Fibroblast of lung (primary cell): ENCODE results near the gene HES3.

ENCODE experiments used
- CTCF ChIP-seq, 2 donors: IDR thresholded peaks in 1 of 2; conservative IDR thresholded peaks in 1 of 2; 1 replicate in 1 of 2; 2 replicates in 1 of 2; pipeline ENCODE4 v1.5.1; 2011 to 2012; ENCODE audit warnings: low read length in 2 of 2, control low read depth in 1 of 2, inconsistent platforms in 1 of 2, low read depth in 1 of 2, mild to moderate bottlenecking in 1 of 2
- EZH2 ChIP-seq: IDR thresholded peaks from 2 replicates; pipeline ENCODE4 v1.5.1; 2012; ENCODE audit warnings: low read length, control low read depth, mild to moderate bottlenecking; ENCODE audit errors: missing control alignments

DNA sequence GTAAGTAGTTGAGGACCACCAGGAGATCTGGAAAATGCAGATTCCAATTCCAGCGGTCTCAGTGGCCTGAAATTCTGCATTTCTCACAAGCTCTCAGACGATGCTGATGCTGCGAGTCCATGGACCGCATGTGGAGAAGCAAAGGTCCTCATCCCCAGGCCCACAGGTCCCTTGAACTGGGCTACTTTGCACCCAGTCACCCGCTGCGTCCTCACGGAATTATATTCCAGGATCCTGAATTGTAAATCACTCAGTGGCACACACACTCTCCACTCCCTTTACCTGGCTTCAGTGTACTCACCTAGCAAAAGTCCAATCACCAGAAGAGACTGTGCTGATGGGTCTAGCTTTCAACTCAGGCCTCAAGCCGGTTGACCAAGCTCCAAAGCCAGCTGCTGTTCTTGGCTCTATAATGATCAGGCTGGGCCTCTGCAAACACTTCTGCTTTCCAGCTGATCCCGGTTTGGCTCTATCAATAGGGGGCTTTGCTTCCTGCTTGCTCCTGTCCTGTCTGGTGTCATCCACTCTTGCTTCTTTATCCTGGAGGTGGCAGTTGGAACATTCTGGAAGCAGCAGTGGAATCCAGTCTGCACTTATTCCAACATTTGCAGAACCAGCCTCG is 43.7 kb upstream of the HES3 start:
- TF ChIP-seq CTCF (conservative IDR thresholded peaks at IDR 0.05 in 1 of 2, IDR thresholded peaks at IDR 0.05 in 1 of 2; ENCODE audit: low read depth in 1 of 2, low read length in 2 of 2), result no peak
- no peak for TF ChIP-seq EZH2
